ENCODE data around the gene SERPINB2.
A peak's percentile ranks its signal among the peaks of the same experiment; 100 is the strongest.

Gene SERPINB2

GRCh38 chr18:63887424-63887823, at the start of gene SERPINB2:
Gene SERPINB2 (plus strand): TSS chr18:63887705. CDS start chr18:63891445, 3,740 bp downstream.
- DNase-seq (ENCODE audit: low spot score): peak; percentile 6

GRCh38 chr18:63843008-63843407, 44.5 kb upstream of the SERPINB2 start:
- DNase-seq (ENCODE audit: low spot score): no peak

- peak; percentile 41 for DNase-seq (ENCODE audit: low spot score)
Measured at GRCh38 chr18:63844254-63844653, 43.3 kb upstream of the SERPINB2 start.

- DNase-seq (ENCODE audit: low spot score): peak; percentile 54
Measured at GRCh38 chr18:63848159-63848558, 39.3 kb upstream of the SERPINB2 start.

GRCh38 chr18:63850020-63850419, 37.5 kb upstream of the SERPINB2 start:
- DNase-seq (ENCODE audit: low spot score): peak; percentile 57

GRCh38 chr18:63850636-63851035, 36.9 kb upstream of the SERPINB2 start:
- no peak for DNase-seq (ENCODE audit: low spot score)

GRCh38 chr18:63858456-63858855, 29.0 kb upstream of the SERPINB2 start:
- no peak for DNase-seq (ENCODE audit: low spot score)

GRCh38 chr18:63859781-63860475, 27.6 kb upstream of the SERPINB2 start:
- no peak for DNase-seq (ENCODE audit: low spot score)

- no peak for DNase-seq (ENCODE audit: low spot score)
Measured at GRCh38 chr18:63860531-63860930, 27.0 kb upstream of the SERPINB2 start.

GRCh38 chr18:63867368-63868125, 20.0 kb upstream of the SERPINB2 start:
- DNase-seq (ENCODE audit: low spot score): no peak

- DNase-seq (ENCODE audit: low spot score): no peak
Measured at GRCh38 chr18:63868546-63868945, 19.0 kb upstream of the SERPINB2 start.

GRCh38 chr18:63869374-63869773, 18.1 kb upstream of the SERPINB2 start:
- peak; percentile 81 for DNase-seq (ENCODE audit: low spot score)

- peak; percentile 41 for DNase-seq (ENCODE audit: low spot score)
Measured at GRCh38 chr18:63869851-63870250, 17.7 kb upstream of the SERPINB2 start.

GRCh38 chr18:63871836-63872235, 15.7 kb upstream of the SERPINB2 start:
- DNase-seq (ENCODE audit: low spot score): no peak

GRCh38 chr18:63872586-63872985, 14.9 kb upstream of the SERPINB2 start:
- DNase-seq (ENCODE audit: low spot score): no peak

- DNase-seq (ENCODE audit: low spot score): peak; percentile 41
Measured at GRCh38 chr18:63878343-63878742, 9.2 kb upstream of the SERPINB2 start.

- no peak for DNase-seq (ENCODE audit: low spot score)
Measured at GRCh38 chr18:63878925-63879324, 8.6 kb upstream of the SERPINB2 start.

GRCh38 chr18:63879709-63880108, 7.8 kb upstream of the SERPINB2 start:
- DNase-seq (ENCODE audit: low spot score): no peak

- no peak for DNase-seq (ENCODE audit: low spot score)
Measured at GRCh38 chr18:63881851-63882250, 5.7 kb upstream of the SERPINB2 start.

GRCh38 chr18:63882333-63883141, 5.0 kb upstream of the SERPINB2 start:
- peak; percentile 78 for DNase-seq (ENCODE audit: low spot score)

GRCh38 chr18:63883617-63884016, 3.9 kb upstream of the SERPINB2 start:
- DNase-seq (ENCODE audit: low spot score): no peak

GRCh38 chr18:63888470-63889190, 1.1 kb downstream of the SERPINB2 start:
- DNase-seq (ENCODE audit: low spot score): peak; percentile 6

Measured in AG08395 (cell line).